KOPT-K1 (cell line): ENCODE results near the gene ZNF830.
"Not testable (repeated sequence)": the region's sequence is repeated elsewhere in the genome, so short reads cannot be mapped to it uniquely, and the experiment has no call there.

Experiments used
- H3K27ac ChIP-seq: fragments of 200-600 bp; sonication (generic); 2 replicates; pipeline ENCODE4 v1.5.1; 2016; ENCODE audit warnings: antibody characterized with exemption, mild to moderate bottlenecking, low read depth, low read length; ENCODE audit not compliant: poor library complexity, severe bottlenecking
- H3K36me3 ChIP-seq: fragments of 200-600 bp; sonication (generic); 2 replicates; pipeline ENCODE4 v1.5.1; 2017; ENCODE audit warnings: antibody characterized with exemption, mild to moderate bottlenecking, low read length, moderate library complexity; ENCODE audit not compliant: insufficient read depth
- H3K9me3 ChIP-seq: fragments of 200-600 bp; sonication (generic); 2 replicates; pipeline ENCODE4 v1.5.1; 2017; ENCODE audit warnings: antibody characterized with exemption, low read length, mild to moderate bottlenecking; ENCODE audit not compliant: insufficient read depth, poor library complexity, severe bottlenecking

The ZNF830 gene

GRCh38 chr17:34980681-34981537 is 19.6 kb downstream of the ZNF830 start:
- Histone ChIP-seq H3K27ac (peak overlapping the region; percentile 91), H3K36me3 (peaks cover 23% of the 10 kb centered on the region), H3K9me3 (no peaks in the 10 kb centered on the region)

- peaks cover 30% of the 10 kb centered on the region for H3K36me3 ChIP-seq
- H3K27ac ChIP-seq: peak overlapping the region; percentile 91
- H3K9me3 ChIP-seq: no peaks in the 10 kb centered on the region
These were observed 20.4 kb downstream of the ZNF830 start for GRCh38 chr17:34981538-34982241.

GRCh38 chr17:34987232-34987631 is 25.9 kb downstream of the ZNF830 start:
- no peaks in the 10 kb centered on the region for H3K9me3 ChIP-seq
- H3K27ac ChIP-seq: no peak overlapping the region
- peaks cover 84% of the 10 kb centered on the region for H3K36me3 ChIP-seq

- peaks cover 88% of the 10 kb centered on the region for H3K36me3 ChIP-seq
- H3K9me3 ChIP-seq: no peaks in the 10 kb centered on the region
- no peak overlapping the region for H3K27ac ChIP-seq
These were observed 27.3 kb downstream of the ZNF830 start for GRCh38 chr17:34988644-34989043.

GRCh38 chr17:34989473-34989872 is 28.1 kb downstream of the ZNF830 start:
- no peak overlapping the region for H3K27ac ChIP-seq
- no peaks in the 10 kb centered on the region for H3K9me3 ChIP-seq
- H3K36me3 ChIP-seq: peaks cover 96% of the 10 kb centered on the region

GRCh38 chr17:34990921-34991365 is 29.6 kb downstream of the ZNF830 start:
- Histone ChIP-seq H3K36me3 (peaks cover 98% of the 10 kb centered on the region), H3K9me3 (no peaks in the 10 kb centered on the region), H3K27ac (no peak overlapping the region)

GRCh38 chr17:34991606-34992005 is 30.3 kb downstream of the ZNF830 start:
- Histone ChIP-seq H3K9me3 (no peaks in the 10 kb centered on the region), H3K27ac (no peak overlapping the region), H3K36me3 (peaks cover 98% of the 10 kb centered on the region)

GRCh38 chr17:34993031-34993430 is 31.7 kb downstream of the ZNF830 start:
- Histone ChIP-seq H3K36me3 (peaks cover 100% of the 10 kb centered on the region), H3K9me3 (no peaks in the 10 kb centered on the region), H3K27ac (no peak overlapping the region)

- Histone ChIP-seq H3K36me3 (peaks cover 100% of the 10 kb centered on the region), H3K27ac (no peak overlapping the region), H3K9me3 (no peaks in the 10 kb centered on the region)
These were observed 35.3 kb downstream of the ZNF830 start for GRCh38 chr17:34996422-34997285.

- Histone ChIP-seq H3K9me3 (no peaks in the 10 kb centered on the region), H3K36me3 (peaks cover 100% of the 10 kb centered on the region), H3K27ac (no peak overlapping the region)
These were observed 36.1 kb downstream of the ZNF830 start for GRCh38 chr17:34997355-34997862.

GRCh38 chr17:34998205-34998604 is 36.9 kb downstream of the ZNF830 start:
- no peaks in the 10 kb centered on the region for H3K9me3 ChIP-seq
- H3K27ac ChIP-seq: no peak overlapping the region
- peaks cover 100% of the 10 kb centered on the region for H3K36me3 ChIP-seq

- Histone ChIP-seq H3K36me3 (peaks cover 99% of the 10 kb centered on the region), H3K27ac (no peak overlapping the region), H3K9me3 (no peaks in the 10 kb centered on the region)
These were observed 38.1 kb downstream of the ZNF830 start for GRCh38 chr17:34999456-34999855.

GRCh38 chr17:35000965-35001364 is 39.6 kb downstream of the ZNF830 start:
- not testable (repeated sequence) for H3K27ac ChIP-seq
- H3K36me3 ChIP-seq: peaks cover 99% of the 10 kb centered on the region

GRCh38 chr17:35001549-35001948 is 40.2 kb downstream of the ZNF830 start:
- no peaks in the 10 kb centered on the region for H3K9me3 ChIP-seq
- H3K36me3 ChIP-seq: peaks cover 96% of the 10 kb centered on the region
- no peak overlapping the region for H3K27ac ChIP-seq

More at GRCh38 chr17:35000965-35001364, 39.6 kb downstream of the ZNF830 start:
- H3K9me3 ChIP-seq: not testable (repeated sequence)
